Uterus (tissue), 2 donors: ENCODE results near the gene OR10AD1.

Experiments used
- POLR2A ChIP-seq, 2 donors: fragments of 450-650 bp; IDR thresholded peaks; one replicate each; pipeline ENCODE4 v1.6.1; 2016; ENCODE audit warnings: antibody characterized with exemption in 2 of 2, mild to moderate bottlenecking in 1 of 2, moderate library complexity in 1 of 2
- TF ChIP-seq, protein P1 (sequence below), 4 experiments: fragments of 200-600 bp in 2 of 4; fragments of 450-650 bp in 2 of 4; sonication (generic) in 2 of 4; IDR thresholded peaks; one replicate each; pipeline ENCODE4 v1.5.1; 2016 to 2019; ENCODE audit warnings: antibody characterized with exemption in 4 of 4, mild to moderate bottlenecking in 2 of 4, moderate library complexity in 1 of 4

DNA sequence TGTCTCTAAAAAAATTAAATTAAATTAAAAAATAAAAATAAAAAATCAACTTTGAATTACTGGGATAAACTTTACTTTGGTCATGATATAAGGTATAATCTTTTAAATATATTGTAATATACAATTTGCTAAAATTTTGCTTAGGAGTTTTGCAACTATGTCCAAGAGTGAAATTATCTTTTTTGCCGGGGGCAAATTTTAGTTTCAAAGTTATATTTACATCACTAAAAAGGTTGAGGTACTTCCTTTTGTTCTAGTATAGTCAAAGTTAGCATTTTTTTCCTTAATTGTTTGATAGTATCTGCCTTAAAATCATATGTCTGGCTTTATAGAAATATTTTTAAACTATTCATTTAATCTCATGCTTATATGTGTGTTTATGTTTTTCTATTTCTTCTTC, 17.6 kb upstream of the OR10AD1 start:
- TF ChIP-seq, protein P1, sequence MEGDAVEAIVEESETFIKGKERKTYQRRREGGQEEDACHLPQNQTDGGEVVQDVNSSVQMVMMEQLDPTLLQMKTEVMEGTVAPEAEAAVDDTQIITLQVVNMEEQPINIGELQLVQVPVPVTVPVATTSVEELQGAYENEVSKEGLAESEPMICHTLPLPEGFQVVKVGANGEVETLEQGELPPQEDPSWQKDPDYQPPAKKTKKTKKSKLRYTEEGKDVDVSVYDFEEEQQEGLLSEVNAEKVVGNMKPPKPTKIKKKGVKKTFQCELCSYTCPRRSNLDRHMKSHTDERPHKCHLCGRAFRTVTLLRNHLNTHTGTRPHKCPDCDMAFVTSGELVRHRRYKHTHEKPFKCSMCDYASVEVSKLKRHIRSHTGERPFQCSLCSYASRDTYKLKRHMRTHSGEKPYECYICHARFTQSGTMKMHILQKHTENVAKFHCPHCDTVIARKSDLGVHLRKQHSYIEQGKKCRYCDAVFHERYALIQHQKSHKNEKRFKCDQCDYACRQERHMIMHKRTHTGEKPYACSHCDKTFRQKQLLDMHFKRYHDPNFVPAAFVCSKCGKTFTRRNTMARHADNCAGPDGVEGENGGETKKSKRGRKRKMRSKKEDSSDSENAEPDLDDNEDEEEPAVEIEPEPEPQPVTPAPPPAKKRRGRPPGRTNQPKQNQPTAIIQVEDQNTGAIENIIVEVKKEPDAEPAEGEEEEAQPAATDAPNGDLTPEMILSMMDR (IDR thresholded peaks at IDR 0.05) = no peak
- TF ChIP-seq POLR2A (IDR thresholded peaks at IDR 0.05) = no peak
